ENCODE results near the gene ASF1A.
A peak's percentile ranks its signal among the peaks of the same experiment; 100 is the strongest.

ASF1A gene

GRCh38 chr6:118908441-118908840 lies 14.5 kb downstream of the ASF1A start:
- DNase-seq (ENCODE audit: low read depth), result peak; percentile 26
- no peak overlapping the region for H3K4me3 ChIP-seq (ENCODE audit: low read length)
- no peak for TF ChIP-seq CTCF (conservative IDR thresholded peaks at IDR 0.05; ENCODE audit: low read length)

DNA sequence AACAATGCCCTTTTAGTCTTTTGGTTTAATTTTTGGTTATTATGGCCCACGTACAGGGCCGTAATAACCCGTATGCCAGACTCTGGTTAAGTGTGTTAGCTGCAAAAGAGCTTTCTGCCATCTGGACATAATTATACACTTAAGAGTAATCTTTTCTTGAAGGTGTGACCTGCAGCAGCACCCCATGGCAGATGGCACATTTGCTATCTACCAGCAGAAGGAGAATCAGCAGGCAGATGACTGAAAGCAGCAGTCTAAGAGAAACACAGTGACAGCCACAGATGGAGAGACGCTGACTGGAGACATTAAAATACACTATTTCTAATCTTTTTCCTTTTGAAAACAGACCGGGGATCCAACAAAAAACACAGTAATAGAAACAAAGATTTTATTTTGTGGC lies 18.7 kb downstream of the ASF1A start:
- no peak overlapping the region for H3K4me3 ChIP-seq (ENCODE audit: low read length)
- TF ChIP-seq CTCF (conservative IDR thresholded peaks at IDR 0.05; ENCODE audit: low read length), result no peak
- no peak for DNase-seq (ENCODE audit: low read depth)

- no peak overlapping the region for H3K4me3 ChIP-seq (ENCODE audit: low read length)
- no peak for TF ChIP-seq CTCF (conservative IDR thresholded peaks at IDR 0.05; ENCODE audit: low read length)
- no peak for DNase-seq (ENCODE audit: low read depth)
These were observed 19.2 kb downstream of the ASF1A start for GRCh38 chr6:118913161-118913560.

- no peak for TF ChIP-seq CTCF (conservative IDR thresholded peaks at IDR 0.05; ENCODE audit: low read length)
- no peak overlapping the region for H3K4me3 ChIP-seq (ENCODE audit: low read length)
- DNase-seq (ENCODE audit: low read depth), result no peak
These were observed 20.6 kb downstream of the ASF1A start for GRCh38 chr6:118914598-118914997.

DNA sequence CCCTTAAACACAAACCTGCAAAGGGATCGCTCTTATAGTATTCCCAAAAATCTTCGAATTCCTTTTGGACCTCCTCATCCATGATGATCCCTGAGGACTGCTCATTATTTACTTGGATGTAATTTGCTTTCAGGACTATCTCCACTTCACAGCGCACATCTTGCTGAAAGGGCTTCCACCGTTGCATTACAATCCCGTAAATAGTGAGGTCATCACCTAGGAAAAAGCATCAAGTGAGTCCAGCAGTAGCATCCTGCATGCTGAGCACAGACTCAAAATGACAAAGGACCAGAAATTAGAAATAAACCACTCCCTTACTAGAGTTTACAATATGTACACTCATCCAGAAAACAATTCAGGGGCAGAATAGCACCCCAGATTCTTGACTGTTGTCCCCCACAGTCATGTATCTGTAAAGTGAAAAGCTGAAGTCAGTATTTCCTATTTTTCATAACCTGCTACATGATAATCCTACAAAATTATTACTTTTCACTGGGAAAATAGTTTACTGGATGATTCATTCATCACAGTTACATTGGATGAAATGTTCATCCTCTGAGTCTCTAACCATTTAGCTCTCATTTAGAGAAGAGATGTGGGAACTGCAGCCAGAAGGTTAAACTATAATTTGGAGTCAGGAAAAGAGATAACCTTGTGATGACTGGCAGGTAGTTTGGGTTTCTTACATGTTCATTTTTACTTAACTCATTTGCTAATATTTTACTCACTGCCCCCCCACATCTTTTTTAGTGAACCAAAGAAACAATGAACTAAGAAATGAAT lies 23.8 kb downstream of the ASF1A start:
- no peak for DNase-seq (ENCODE audit: low read depth)
- no peak overlapping the region for H3K4me3 ChIP-seq (ENCODE audit: low read length)
- TF ChIP-seq CTCF (conservative IDR thresholded peaks at IDR 0.05; ENCODE audit: low read length), result no peak

DNA sequence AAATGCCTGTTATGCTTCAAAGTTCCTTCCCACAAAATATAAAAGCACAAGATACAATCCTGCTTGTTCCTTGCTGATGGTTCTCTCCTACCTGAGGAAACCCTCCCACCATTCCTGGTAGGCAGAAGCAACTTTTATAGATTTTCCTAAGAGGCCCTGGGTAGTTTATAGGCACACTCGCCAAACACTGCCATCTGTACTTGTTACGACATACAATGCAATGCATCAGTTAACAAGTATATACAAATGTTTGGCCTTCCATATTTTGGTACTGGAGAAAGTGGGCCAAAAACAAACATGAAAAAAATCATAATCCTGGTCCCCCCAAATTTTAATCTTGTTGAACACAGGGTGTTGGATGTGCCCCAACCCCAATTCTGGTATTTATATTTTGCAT lies 24.4 kb downstream of the ASF1A start:
- DNase-seq (ENCODE audit: low read depth), result peak; percentile 40

More for the DNA sequence above, 24.4 kb downstream of the ASF1A start:
- no peak overlapping the region for H3K4me3 ChIP-seq (ENCODE audit: low read length)
- no peak for TF ChIP-seq CTCF (conservative IDR thresholded peaks at IDR 0.05; ENCODE audit: low read length)
